Psoas muscle (tissue), 8 donors: Measurements from ENCODE around the gene CYP24A1. TPM values are rescaled to one million over a fixed set of nuclear protein-coding genes. Genes with fewer than 3 reads are reported as not detected.

Experiments
- ATAC-seq, 4 donors: fragments of 200-7000 bp; cut with Tn5 transposase; one replicate each; pipeline ENCODE4 v1.9.1; 2020; ENCODE audit warnings: moderate library complexity in 3 of 4, mild to moderate bottlenecking in 2 of 4
- DNase-seq, 2 donors: peaks; one replicate each; pipeline ENCODE4 v3.0.0-alpha.2; 2020
- H3K27ac ChIP-seq: fragments of 200-600 bp; one replicate; pipeline ENCODE4 v1.8.0; 2022
- H3K27me3 ChIP-seq, 3 donors: fragments of 200-600 bp in 1 of 3; one replicate each; pipeline versions ENCODE4 v1.6.1 to v1.8.0; 2013 to 2022; ENCODE audit warnings: low read length in 2 of 3, mild to moderate bottlenecking in 2 of 3, moderate library complexity in 1 of 3; ENCODE audit not compliant: insufficient read depth in 3 of 3
- H3K36me3 ChIP-seq, 2 donors: fragments of 200-600 bp in 1 of 2; one replicate each; pipeline versions ENCODE4 v1.6.1 to v1.8.0; 2013 to 2022; ENCODE audit warnings: low read depth in 1 of 2, mild to moderate bottlenecking in 1 of 2, moderate library complexity in 1 of 2; ENCODE audit not compliant: insufficient read depth in 1 of 2
- H3K4me1 ChIP-seq: fragments of 200-600 bp; one replicate; pipeline ENCODE4 v1.8.0; 2022
- H3K4me3 ChIP-seq: fragments of 200-600 bp; one replicate; pipeline ENCODE4 v1.8.0; 2022; ENCODE audit warnings: mild to moderate bottlenecking
- H3K9me3 ChIP-seq: fragments of 200-600 bp; one replicate; pipeline ENCODE4 v1.8.0; 2022
- CTCF ChIP-seq: fragments of 200-600 bp; IDR thresholded peaks from one replicate; pipeline ENCODE4 v1.8.0; 2022; ENCODE audit warnings: antibody characterized with exemption
- WGBS, 3 donors: extraction: QIAGEN DNeasy Blood & Tissue Kit; methylation state at CpG; one replicate each; pipeline versions ENCODE4 v1.1.6 to v1.1.7; 2013; 5-methylcytosine and 5-hydroxymethylcytosine counted together
- intact Hi-C, 2 donors: fragments of 100-400 bp; cut with DNase I; formaldehyde crosslinking; loops; one replicate each; pipeline versions ENCODE4 v1.11.0 to v1.14.2; 2022
- polyA plus RNA-seq, 3 donors: library from polyadenylated mRNA; stranded (reverse); fragments of 200-250 nt; gene quantifications; one replicate each; pipeline ENCODE4 v1.2.3, GENCODE V29; 2013
- total RNA-seq, 4 donors: library from RNA; stranded (reverse); fragmentation: NEBNext Ultra II Directional in 2 of 4; extraction: Animal tissue kit (Norgen Biotek cat#: 25700) in 2 of 4; gene quantifications; one replicate each; pipeline versions ENCODE4 v1.2.1 to v1.2.4, GENCODE V29; 2021 to 2023
- donor health status: healthy with polysubstance abuse.
- donor health status: DM: no; HTN: no; CAD: no; lungs with moderate emphysema.
- donor health status: Bipolar disorder and iron deficiency.
- donor health status: healthy.
- donor health status: DM: yes; HTN: yes; CAD: no.
- donor health status: DM: no; HTN: no; CAD: no.
- donor health status: DM: no; HTN: no; CAD: no.
- donor health status: DM: yes; HTN: yes; CAD: no.

CYP24A1 gene
- total and polyA plus RNA-seq, 7 donors: 0.03 TPM; not detected in 6

GRCh38 chr20:54170963-54171362 is 2.8 kb downstream of the CYP24A1 start:
- DNase-seq: no peak
- Histone ChIP-seq H3K27me3 (peaks cover 0 to 80% (median 20%) of the 10 kb centered on the region in 3 donors), H3K9me3 (no peaks in the 10 kb centered on the region), H3K4me3 (no peak overlapping the region), H3K27ac (no peak overlapping the region), H3K4me1 (no peaks in the 10 kb centered on the region), H3K36me3 (no peaks in the 10 kb centered on the region)
- ATAC-seq: no peak
- no peak for TF ChIP-seq CTCF
- intact Hi-C loops: no loop called here
- WGBS, 3 donors: 39 to 51% (median 51%) methylated on average over 3 of the region's 3 CpGs

- Histone ChIP-seq H3K27me3 (peaks cover 0 to 75% (median 19%) of the 10 kb centered on the region in 3 donors), H3K4me1 (no peaks in the 10 kb centered on the region), H3K36me3 (no peaks in the 10 kb centered on the region), H3K4me3 (no peak overlapping the region), H3K27ac (no peak overlapping the region), H3K9me3 (no peaks in the 10 kb centered on the region)
- DNase-seq (no peak), ATAC-seq (no peak)
- intact Hi-C loops: no loop called here
- no peak for TF ChIP-seq CTCF
- 67 to 70% (median 70%) methylated on average over 4 of the region's 4 CpGs for WGBS, 3 donors
These were observed 3.7 kb downstream of the CYP24A1 start for GRCh38 chr20:54170026-54170471.

GRCh38 chr20:54168961-54169862 is 4.6 kb downstream of the CYP24A1 start:
- no peaks in the 10 kb centered on the region for H3K36me3 ChIP-seq
- no peaks in the 10 kb centered on the region for H3K9me3 ChIP-seq
- ATAC-seq: no peak

GRCh38 chr20:54167909-54168872 is 5.6 kb downstream of the CYP24A1 start:
- Histone ChIP-seq H3K36me3 (no peaks in the 10 kb centered on the region), H3K27me3 (peaks cover 0 to 61% (median 9%) of the 10 kb centered on the region in 3 donors), H3K27ac (no peak overlapping the region), H3K4me3 (no peak overlapping the region), H3K4me1 (no peaks in the 10 kb centered on the region), H3K9me3 (no peaks in the 10 kb centered on the region)
- DNase-seq (no peak), ATAC-seq (no peak)
- TF ChIP-seq CTCF: no peak
- intact Hi-C loops: no loop called here
- 55 to 62% (median 57%) methylated on average over 11 of the region's 11 CpGs for WGBS, 3 donors

More at GRCh38 chr20:54168961-54169862, 4.6 kb downstream of the CYP24A1 start:
- Histone ChIP-seq H3K4me3 (no peak overlapping the region), H3K27me3 (peaks cover 0 to 69% (median 18%) of the 10 kb centered on the region in 3 donors), H3K27ac (no peak overlapping the region), H3K4me1 (no peaks in the 10 kb centered on the region)
- intact Hi-C loops: no loop called here
- TF ChIP-seq CTCF: no peak
- WGBS, 3 donors: 73 to 76% (median 73%) methylated on average over 14 of the region's 14 CpGs
- DNase-seq: no peak
